GM12874 (cell line): ENCODE results near the gene KIAA0232.

Source experiments
- CTCF ChIP-seq: IDR thresholded peaks from 2 replicates; pipeline ENCODE4 v1.5.1; 2011; ENCODE audit warnings: low read depth, mild to moderate bottlenecking, control low read depth, low read length, moderate library complexity; ENCODE audit not compliant: insufficient read depth

Gene KIAA0232

DNA sequence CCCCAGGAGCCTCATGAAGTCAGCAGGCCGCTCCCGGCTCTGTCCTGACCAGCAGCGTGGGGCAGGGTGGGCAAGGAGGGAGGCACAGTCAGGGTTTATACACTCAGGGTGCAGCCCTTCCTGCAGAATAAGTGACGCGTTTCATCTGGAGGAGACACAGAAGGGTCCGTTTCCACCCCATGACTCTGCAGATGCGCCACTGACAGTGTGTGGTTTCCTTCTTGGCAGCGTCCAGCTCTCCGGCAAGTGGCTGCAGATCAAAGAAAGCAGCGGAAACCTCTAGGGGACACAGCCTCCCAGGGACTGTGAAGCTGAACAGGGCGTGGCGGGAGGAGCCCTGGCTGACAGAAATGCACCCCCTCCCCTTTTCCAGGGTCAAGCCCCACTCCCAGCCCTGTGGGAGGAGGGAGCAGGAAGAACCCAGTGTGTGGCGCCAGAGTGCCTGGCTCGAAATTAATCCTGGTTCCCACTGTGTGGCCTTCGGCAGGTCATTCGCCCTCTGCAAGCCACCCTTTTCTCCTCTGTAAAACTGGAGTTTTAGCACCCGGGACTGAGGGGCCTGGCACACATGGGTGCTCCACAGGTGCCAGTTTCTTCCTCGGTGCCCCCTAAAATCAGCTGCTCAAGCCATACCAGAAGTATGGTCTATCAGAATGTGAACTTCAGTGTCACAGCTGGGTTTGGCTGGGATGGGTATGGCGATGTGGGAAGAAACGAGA lies 109.8 kb downstream of the KIAA0232 start:
- TF ChIP-seq CTCF, result no peak

GRCh38 chr4:6892909-6893202 lies 110.3 kb downstream of the KIAA0232 start:
- no peak for TF ChIP-seq CTCF

GRCh38 chr4:6893449-6894085 lies 111.0 kb downstream of the KIAA0232 start:
- no peak for TF ChIP-seq CTCF

- TF ChIP-seq CTCF, result no peak
These were observed 111.6 kb downstream of the KIAA0232 start for GRCh38 chr4:6894086-6894478.

GRCh38 chr4:6894528-6895498 lies 112.3 kb downstream of the KIAA0232 start:
- no peak for TF ChIP-seq CTCF

GRCh38 chr4:6896035-6896434 lies 113.5 kb downstream of the KIAA0232 start:
- no peak for TF ChIP-seq CTCF

DNA sequence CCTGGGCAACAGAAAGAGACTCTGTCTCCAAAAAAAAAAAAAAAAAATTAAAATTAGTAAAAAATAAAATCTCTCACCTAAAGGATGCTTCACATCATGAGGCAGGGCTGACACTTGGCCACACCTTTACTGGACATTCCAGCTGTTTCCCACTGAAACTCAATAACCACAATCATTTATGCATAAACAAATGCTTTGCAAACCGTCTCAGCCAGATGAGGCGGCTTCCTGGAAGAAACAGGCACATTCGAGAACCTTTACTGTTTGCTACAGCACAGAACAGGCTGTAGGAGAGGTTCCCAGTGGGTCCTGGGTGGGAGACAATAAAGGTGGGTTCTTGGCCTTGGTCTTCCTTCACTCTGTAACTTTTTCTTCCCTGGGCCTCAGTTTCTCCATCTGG lies 116.2 kb downstream of the KIAA0232 start:
- no peak for TF ChIP-seq CTCF
